ENCODE results near the gene UPK3BL1.
"Not testable (repeated sequence)": the region's sequence is repeated elsewhere in the genome, so short reads cannot be mapped to it uniquely, and the experiment has no call there.

The UPK3BL1 gene

DNA sequence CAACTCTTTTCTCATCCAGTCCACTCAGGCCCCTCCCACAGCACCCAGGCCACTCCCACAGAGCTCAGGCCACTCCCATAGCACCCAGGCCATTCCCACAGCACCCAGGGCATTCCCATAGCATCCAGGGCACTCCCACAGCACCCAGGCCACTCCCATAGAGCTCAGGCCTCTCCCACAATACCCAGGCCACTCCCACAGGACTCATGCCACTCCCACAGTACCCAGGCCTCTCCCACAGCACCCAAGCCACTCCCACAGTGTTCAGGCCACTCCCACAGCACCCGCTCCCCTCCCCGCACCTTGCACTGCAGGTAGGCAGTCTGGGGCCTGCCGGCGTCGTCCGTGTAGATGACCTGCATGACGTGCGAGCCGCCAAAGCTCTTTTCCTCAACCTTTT is 52.7 kb downstream of the UPK3BL1 start:
- not testable (repeated sequence) for DNase-seq

Measured in nucleus accumbens (tissue), 56 donors.